GM21381 (cell line): ENCODE data around the gene ABHD1.

Experiments used
- ATAC-seq: cut with Tn5 transposase; IDR thresholded peaks from one replicate; pipeline ENCODE4 v1.9.1; 2021; ENCODE audit warnings: mild to moderate bottlenecking, moderate library complexity; ENCODE audit not compliant: unreplicated experiment

ABHD1 gene

DNA sequence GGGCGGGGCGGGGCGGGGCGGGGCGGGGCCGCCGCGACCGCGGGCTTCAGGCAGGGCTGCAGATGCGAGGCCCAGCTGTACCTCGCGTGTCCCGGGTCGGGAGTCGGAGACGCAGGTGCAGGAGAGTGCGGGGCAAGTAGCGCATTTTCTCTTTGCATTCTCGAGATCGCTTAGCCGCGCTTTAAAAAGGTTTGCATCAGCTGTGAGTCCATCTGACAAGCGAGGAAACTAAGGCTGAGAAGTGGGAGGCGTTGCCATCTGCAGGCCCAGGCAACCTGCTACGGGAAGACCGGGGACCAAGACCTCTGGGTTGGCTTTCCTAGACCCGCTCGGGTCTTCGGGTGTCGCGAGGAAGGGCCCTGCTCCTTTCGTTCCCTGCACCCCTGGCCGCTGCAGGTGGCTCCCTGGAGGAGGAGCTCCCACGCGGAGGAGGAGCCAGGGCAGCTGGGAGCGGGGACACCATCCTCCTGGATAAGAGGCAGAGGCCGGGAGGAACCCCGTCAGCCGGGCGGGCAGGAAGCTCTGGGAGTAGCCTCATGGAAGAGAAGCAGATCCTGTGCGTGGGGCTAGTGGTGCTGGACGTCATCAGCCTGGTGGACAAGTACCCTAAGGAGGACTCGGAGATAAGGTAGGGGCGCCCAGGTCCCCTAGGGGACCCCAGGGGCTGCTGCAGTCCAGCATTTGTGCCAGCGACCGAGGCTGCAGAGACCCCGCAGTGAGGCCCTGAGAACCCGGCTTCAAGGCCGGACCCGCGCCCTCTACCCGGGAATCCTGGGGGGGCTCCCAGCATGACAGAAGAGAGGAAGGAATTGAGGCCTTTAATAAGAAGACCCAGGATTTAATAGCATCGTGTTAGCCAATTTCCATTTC is 36.7 kb upstream of the ABHD1 start, which contains the start of gene KHK:
Gene KHK, plus strand, starts transcription at position 49 of the 870 bp plus-strand sequence. Its CDS starts 488 bp downstream, at position 537.
- ATAC-seq = no peak

- ATAC-seq = no peak
These were observed 35.7 kb upstream of the ABHD1 start for GRCh38 chr2:27087823-27088410.

- ATAC-seq = no peak
These were observed 35.0 kb upstream of the ABHD1 start for GRCh38 chr2:27088634-27089033.

- no peak for ATAC-seq
These were observed 34.3 kb upstream of the ABHD1 start for GRCh38 chr2:27089111-27089954.

DNA sequence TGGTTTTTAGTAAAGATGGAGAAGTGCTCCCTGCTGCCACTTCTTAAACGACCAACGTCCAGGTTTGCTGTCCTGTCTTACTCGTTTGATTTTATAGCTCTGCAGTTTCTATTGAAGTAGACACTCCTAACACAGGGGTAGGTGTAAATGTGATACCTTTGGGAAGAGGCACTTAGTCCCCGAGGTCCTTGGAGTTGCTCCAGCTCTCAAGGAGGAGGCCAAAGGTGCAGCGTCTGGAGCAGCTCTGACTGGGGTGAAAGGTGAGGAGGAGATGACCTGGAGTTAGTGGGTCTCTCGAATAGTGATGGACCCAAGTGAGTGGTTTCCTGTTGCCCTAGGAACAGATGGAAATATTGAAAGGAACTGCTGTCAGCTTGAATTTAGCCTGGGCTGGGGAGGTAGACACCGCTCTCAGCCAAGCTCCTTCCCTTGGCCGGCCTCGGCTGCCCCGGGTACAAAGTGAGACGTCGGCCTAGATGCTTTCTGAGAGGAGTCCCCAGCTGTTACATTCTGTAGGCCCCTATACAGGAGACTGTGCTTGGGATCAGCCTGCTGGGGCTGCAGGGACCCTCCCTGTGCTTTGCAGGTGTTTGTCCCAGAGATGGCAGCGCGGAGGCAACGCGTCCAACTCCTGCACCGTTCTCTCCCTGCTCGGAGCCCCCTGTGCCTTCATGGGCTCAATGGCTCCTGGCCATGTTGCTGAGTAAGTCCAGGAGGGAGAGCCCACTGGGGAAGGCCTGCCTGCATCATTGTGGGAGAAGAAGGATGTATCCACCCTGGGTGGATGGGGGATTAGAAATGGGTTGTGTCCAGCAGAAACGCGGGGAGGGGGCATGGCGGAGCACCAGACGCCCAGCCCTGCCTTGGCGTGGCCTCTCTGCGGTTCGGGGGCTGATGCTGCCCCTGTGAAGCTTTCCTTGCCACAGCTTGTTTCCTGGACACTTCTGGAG is 31.6 kb upstream of the ABHD1 start:
- no peak for ATAC-seq

GRCh38 chr2:27092696-27093429 is 30.8 kb upstream of the ABHD1 start:
- no peak for ATAC-seq

DNA sequence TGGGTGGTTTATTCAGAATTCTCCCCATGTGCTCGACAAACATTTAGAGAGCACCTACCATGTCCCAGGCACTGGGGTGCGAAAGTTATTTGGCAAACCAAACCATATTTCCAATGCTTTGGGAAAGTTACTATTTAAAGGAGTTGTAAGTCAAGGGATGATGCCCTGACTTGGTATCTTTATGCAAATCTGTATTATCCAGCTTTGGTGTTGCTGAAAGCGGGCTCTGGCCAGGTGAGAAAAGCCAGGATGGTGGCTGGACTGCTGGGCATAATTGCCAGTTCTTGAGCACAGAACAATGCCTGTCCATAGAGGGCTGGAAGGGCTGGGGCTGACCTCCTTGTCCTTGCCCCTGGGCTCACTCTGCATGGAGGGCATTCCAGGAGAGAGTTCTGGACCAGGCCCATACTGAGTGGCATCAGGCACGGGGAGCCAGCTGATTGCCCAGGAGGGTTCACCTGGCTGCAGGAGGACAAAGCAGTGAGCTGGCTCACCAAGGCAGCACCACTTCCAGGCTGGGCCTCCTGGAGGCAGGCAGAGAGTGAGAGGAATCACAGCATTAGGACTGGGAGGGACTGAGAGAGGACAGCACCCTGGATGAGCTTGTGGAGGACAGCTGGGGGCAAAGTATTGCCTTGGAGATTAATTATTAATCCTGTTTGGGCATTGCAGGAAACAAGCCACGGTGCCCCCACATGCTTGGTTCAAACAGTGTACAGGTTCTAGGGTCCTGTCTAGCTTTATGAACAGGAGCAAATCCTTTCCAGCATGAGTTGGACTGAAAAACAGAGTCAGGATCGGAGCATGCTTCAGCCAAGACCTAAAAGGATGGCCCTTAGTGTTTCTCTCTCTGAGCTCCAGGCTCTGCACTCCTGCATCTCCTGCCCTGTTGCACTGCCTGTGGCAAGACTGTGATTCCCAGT is 29.9 kb upstream of the ABHD1 start:
- no peak for ATAC-seq

- no peak for ATAC-seq
These were observed 29.1 kb upstream of the ABHD1 start for GRCh38 chr2:27094353-27094984.

DNA sequence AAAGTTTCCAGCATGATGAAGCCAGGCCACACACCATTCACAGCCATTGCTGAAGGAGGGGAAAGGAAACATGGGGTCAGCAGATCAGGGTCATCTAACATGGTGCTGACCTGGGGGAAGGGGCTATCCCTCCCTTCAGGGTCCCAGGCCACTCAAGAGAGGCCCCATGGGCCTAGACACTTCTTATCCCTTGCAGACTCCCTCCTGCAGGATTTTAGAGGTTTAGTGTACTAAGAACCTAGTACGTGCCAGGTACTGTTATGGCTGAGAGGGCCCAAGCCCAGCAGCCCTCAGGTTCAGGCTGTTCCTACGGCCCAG is 28.2 kb upstream of the ABHD1 start:
- no peak for ATAC-seq

DNA sequence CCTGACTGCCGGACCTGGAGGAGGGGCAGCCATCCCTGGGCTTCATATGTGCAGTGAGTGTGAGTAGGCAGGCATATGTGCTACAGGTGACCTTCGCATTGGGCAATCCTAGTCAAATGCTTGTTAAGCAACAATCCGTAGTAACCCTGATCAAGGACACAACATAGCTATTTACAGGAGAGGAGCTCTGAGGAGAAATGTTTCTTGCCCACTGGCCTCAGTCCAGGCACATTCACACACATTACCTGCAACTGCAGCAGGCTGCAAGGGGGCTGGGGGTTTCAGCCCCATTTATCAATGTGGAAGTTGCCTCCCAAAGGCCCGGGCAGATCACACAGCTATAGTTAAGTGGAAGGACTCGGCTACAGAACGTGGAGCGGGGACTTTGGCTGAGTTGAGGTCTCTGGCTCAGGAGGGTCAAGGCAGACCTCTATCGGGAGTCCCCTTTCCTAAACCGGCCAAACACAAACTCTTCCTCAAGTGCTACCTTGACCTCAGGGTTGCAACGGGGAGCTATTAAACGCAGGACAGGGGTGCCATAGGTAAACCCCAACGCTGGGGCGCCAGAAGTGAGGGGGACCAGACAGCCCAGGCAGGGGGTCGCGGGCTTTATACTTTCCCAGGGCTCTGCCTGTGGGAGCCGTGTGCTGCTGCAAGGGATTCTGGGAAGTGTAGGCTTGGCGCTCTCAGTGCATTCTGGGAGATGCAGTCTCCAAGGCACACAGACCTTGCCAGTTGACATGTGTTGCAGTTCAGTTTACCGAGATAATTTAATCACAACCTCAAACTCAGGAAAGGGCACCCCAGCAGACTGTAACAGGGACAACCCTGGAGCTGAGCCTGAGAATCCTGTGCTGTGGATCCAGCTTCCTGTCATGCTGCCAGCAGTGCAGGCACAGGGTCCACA is 27.6 kb upstream of the ABHD1 start:
- ATAC-seq = no peak

- no peak for ATAC-seq
These were observed 26.8 kb upstream of the ABHD1 start for GRCh38 chr2:27096748-27097297.

GRCh38 chr2:27097341-27097740 is 26.3 kb upstream of the ABHD1 start:
- ATAC-seq = no peak

DNA sequence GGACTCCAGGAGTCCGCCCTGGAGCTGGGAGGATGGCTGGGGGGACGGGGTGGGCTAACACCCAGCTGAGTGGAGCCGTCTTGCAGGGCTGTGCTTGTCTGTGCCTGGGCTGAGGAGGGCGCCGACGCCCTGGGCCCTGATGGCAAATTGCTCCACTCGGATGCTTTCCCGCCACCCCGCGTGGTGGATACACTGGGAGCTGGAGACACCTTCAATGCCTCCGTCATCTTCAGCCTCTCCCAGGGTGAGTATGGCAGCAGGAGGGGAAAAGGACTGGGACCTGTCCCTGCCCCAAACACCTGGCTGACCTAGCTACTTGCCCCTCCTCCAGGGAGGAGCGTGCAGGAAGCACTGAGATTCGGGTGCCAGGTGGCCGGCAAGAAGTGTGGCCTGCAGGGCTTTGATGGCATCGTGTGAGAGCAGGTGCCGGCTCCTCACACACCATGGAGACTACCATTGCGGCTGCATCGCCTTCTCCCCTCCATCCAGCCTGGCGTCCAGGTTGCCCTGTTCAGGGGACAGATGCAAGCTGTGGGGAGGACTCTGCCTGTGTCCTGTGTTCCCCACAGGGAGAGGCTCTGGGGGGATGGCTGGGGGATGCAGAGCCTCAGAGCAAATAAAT is 24.2 kb upstream of the ABHD1 start:
- ATAC-seq = no peak

- ATAC-seq = no peak
These were observed 23.6 kb upstream of the ABHD1 start for GRCh38 chr2:27100036-27100435.

- no peak for ATAC-seq
These were observed 21.3 kb upstream of the ABHD1 start for GRCh38 chr2:27102329-27102728.

- ATAC-seq = no peak
These were observed 17.6 kb upstream of the ABHD1 start for GRCh38 chr2:27105981-27106380.

GRCh38 chr2:27108221-27108620 is 15.4 kb upstream of the ABHD1 start:
- ATAC-seq = no peak
